Peyer's patch (tissue), 4 donors: Measurements from ENCODE around the gene ESYT2. TPM values are rescaled to one million over a fixed set of nuclear protein-coding genes. Genes with fewer than 3 reads are reported as not detected.

Experiments
- DNase-seq, 3 donors: peaks; one replicate each; pipeline ENCODE4 v3.0.0-alpha.2; 2017 to 2019
- H3K27ac ChIP-seq, 4 donors: fragments of 200-600 bp; sonication (generic); one replicate each; pipeline ENCODE4 v1.5.1; 2016 to 2019
- H3K27me3 ChIP-seq, 2 donors: fragments of 200-600 bp; sonication (generic); one replicate each; pipeline ENCODE4 v1.5.1; 2019
- H3K36me3 ChIP-seq, 3 donors: fragments of 200-600 bp; sonication (generic); one replicate each; pipeline ENCODE4 v1.5.1; 2016 to 2019
- H3K4me1 ChIP-seq, 4 donors: fragments of 200-600 bp; sonication (generic); one replicate each; pipeline ENCODE4 v1.5.1; 2016 to 2019
- H3K4me3 ChIP-seq, 4 donors: fragments of 200-600 bp; sonication (generic); 1 replicate in 3 of 4; 2 replicates in 1 of 4; pipeline ENCODE4 v1.5.1; 2016 to 2019; ENCODE audit warnings: mild to moderate bottlenecking in 1 of 4
- H3K9me3 ChIP-seq, 4 donors: fragments of 200-600 bp; sonication (generic); one replicate each; pipeline ENCODE4 v1.5.1; 2016 to 2019; ENCODE audit warnings: mild to moderate bottlenecking in 1 of 4
- CTCF ChIP-seq, 6 experiments: fragments of 450-650 bp in 4 of 6; fragments of 200-600 bp in 2 of 6; sonication (generic) in 1 of 6; IDR thresholded peaks; one replicate each; pipeline ENCODE4 v1.5.1; 2017 to 2019; ENCODE audit warnings: antibody characterized with exemption in 6 of 6, mild to moderate bottlenecking in 3 of 6, moderate library complexity in 1 of 6
- POLR2A ChIP-seq, 2 donors: fragments of 450-650 bp; IDR thresholded peaks; one replicate each; pipeline ENCODE4 v1.5.1; 2017; ENCODE audit warnings: antibody characterized with exemption in 2 of 2, mild to moderate bottlenecking in 2 of 2, moderate library complexity in 2 of 2
- total RNA-seq, 4 donors: library from RNA; depleted of rRNA; stranded (reverse); fragments of >200 nt; gene quantifications; one replicate each; pipeline ENCODE4 v1.1.0, GENCODE V29; 2016

The ESYT2 gene
- total RNA-seq, 4 donors from 2014 or later = 53.6 to 137 (median 71.0) TPM

GRCh38 chr7:158754746-158755444, 74.4 kb downstream of the ESYT2 start:
- no peak for DNase-seq

GRCh38 chr7:158753900-158754299, 75.4 kb downstream of the ESYT2 start:
- Histone ChIP-seq H3K27ac (no peak overlapping the region), H3K4me3 (no peak overlapping the region), H3K27me3 (no peaks in the 10 kb centered on the region), H3K4me1 (no peaks in the 10 kb centered on the region), H3K9me3 (no peaks in the 10 kb centered on the region), H3K36me3 (peaks cover 0 to 59% (median 0%) of the 10 kb centered on the region in 3 donors)
- TF ChIP-seq CTCF (IDR thresholded peaks at IDR 0.05) (no peak), POLR2A (IDR thresholded peaks at IDR 0.05) (no peak)
- DNase-seq = no peak

More at GRCh38 chr7:158754746-158755444, 74.4 kb downstream of the ESYT2 start:
- no peak overlapping the region for H3K27ac ChIP-seq
- peaks cover 0 to 59% (median 0%) of the 10 kb centered on the region in 3 donors for H3K36me3 ChIP-seq
- no peak overlapping the region for H3K4me3 ChIP-seq
- H3K27me3 ChIP-seq = no peaks in the 10 kb centered on the region
- TF ChIP-seq CTCF (IDR thresholded peaks at IDR 0.05) (no peak), POLR2A (IDR thresholded peaks at IDR 0.05) (no peak)
- no peaks in the 10 kb centered on the region for H3K4me1 ChIP-seq
- H3K9me3 ChIP-seq = no peaks in the 10 kb centered on the region

- no peaks in the 10 kb centered on the region for H3K9me3 ChIP-seq
- TF ChIP-seq POLR2A (IDR thresholded peaks at IDR 0.05) (no peak), CTCF (IDR thresholded peaks at IDR 0.05) (no peak)
- H3K27ac ChIP-seq = no peak overlapping the region
- no peaks in the 10 kb centered on the region for H3K4me1 ChIP-seq
- DNase-seq = no peak
- H3K27me3 ChIP-seq = no peaks in the 10 kb centered on the region
- peaks cover 0 to 61% (median 0%) of the 10 kb centered on the region in 3 donors for H3K36me3 ChIP-seq
- H3K4me3 ChIP-seq = no peak overlapping the region
These were observed 77.6 kb downstream of the ESYT2 start for GRCh38 chr7:158751751-158752150.

GRCh38 chr7:158751199-158751598, 78.1 kb downstream of the ESYT2 start:
- H3K4me3 ChIP-seq = no peak overlapping the region
- TF ChIP-seq CTCF (IDR thresholded peaks at IDR 0.05) = no peak
- no peak for DNase-seq
- H3K9me3 ChIP-seq = no peaks in the 10 kb centered on the region
- H3K27me3 ChIP-seq = no peaks in the 10 kb centered on the region
- peaks cover 0 to 63% (median 0%) of the 10 kb centered on the region in 3 donors for H3K36me3 ChIP-seq
- no peaks in the 10 kb centered on the region for H3K4me1 ChIP-seq
- H3K27ac ChIP-seq = no peak overlapping the region

GRCh38 chr7:158750702-158751101, 78.6 kb downstream of the ESYT2 start:
- Histone ChIP-seq H3K9me3 (no peaks in the 10 kb centered on the region), H3K36me3 (peaks cover 0 to 63% (median 0%) of the 10 kb centered on the region in 3 donors), H3K4me3 (no peak overlapping the region), H3K27ac (no peak overlapping the region), H3K4me1 (no peaks in the 10 kb centered on the region), H3K27me3 (no peaks in the 10 kb centered on the region)
- TF ChIP-seq POLR2A (IDR thresholded peaks at IDR 0.05) (no peak), CTCF (IDR thresholded peaks at IDR 0.05) (no peak)
- DNase-seq = peak in 1 of 3 donors; percentile 34
